Measurements from ENCODE around the gene KCNA10. TPM values are rescaled to one million over a fixed set of nuclear protein-coding genes. Genes with fewer than 3 reads are reported as not detected.

KCNA10 gene
- total RNA-seq, 1 donor from 2014 or later, result not detected

DNA sequence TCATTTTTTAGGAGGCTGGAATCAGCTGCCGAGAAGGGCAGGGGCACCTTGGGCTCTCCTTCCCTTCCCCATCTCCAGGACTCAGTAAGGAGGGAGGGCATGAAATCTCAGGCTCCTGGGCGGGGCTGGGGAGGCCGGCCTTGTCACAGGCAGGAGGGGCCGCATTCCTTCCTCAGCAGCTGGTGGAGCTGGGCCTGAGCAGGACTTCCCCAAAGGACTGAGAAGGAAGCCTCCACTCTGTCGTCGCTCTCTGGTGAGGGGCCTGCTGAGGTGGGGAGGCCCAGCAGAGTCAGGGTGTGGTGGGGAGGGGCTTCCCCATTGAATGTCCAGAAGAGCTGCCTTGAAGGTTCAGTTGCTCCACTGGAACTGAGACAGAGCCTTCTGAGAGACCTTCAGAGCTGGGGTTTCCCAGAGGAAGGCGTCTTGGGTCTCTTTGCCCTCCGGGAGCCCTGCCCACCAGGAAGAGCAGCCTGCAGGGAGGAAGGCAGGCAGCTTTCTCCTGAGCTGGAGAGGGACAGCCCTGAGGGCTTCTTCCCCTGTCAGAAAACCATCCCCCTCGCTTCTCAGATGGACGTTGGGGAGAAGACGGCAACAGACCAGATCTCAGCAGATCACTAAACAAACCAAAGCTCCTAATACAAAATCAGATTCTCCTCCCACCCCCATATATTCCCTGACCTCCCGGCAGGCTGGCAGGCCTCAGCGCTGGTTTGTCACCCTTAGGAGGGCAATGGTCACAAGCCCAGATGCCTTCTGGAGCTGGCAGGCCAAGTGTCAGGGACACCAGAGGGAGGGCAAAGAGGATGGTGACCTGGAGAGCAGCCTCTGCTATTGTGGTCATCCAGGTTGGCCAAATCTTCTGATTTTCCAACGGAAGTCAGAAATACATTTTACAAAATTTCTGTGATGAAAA lies 10.7 kb downstream of the KCNA10 start:
- H3K4me3 Mint-ChIP-seq (ENCODE audit: unreplicated experiment), result no peak overlapping the region
- H3K27me3 Mint-ChIP-seq (ENCODE audit: unreplicated experiment), result peaks cover 5% of the 10 kb centered on the region
- H3K36me3 Mint-ChIP-seq (ENCODE audit: unreplicated experiment), result no peaks in the 10 kb centered on the region
- no peak for DNase-seq
- H3K4me1 Mint-ChIP-seq (ENCODE audit: low read depth, unreplicated experiment), result peaks cover 1% of the 10 kb centered on the region
- no peak overlapping the region for H3K27ac Mint-ChIP-seq (ENCODE audit: unreplicated experiment)
- no peaks in the 10 kb centered on the region for H3K9me3 Mint-ChIP-seq (ENCODE audit: unreplicated experiment)
- TF ChIP-seq CTCF (IDR thresholded peaks at IDR 0.05; ENCODE audit: partially characterized antibody, unreplicated experiment), result no peak

DNA sequence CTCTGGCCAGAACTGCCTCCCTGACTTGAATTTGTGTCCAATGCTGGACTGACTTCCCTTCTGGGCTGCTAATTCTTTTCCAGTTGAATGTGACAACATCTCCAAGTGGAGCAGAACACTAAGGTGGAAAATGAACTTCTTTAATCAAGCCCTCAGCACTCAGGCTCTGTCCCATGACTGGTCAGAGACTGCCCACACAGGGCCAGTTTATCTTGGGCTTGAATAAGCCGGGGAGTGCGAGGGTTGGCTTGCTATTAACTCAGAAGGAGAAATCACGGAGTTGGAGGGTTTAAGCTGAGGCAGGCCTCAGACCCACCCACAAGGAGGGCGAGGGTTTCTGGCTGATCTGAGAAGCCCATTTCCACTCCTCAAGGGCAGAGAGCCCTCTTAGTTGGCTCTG lies 12.4 kb downstream of the KCNA10 start:
- H3K36me3 Mint-ChIP-seq (ENCODE audit: unreplicated experiment), result no peaks in the 10 kb centered on the region
- no peak overlapping the region for H3K27ac Mint-ChIP-seq (ENCODE audit: unreplicated experiment)
- H3K9me3 Mint-ChIP-seq (ENCODE audit: unreplicated experiment), result no peaks in the 10 kb centered on the region
- no peak for TF ChIP-seq CTCF (IDR thresholded peaks at IDR 0.05; ENCODE audit: partially characterized antibody, unreplicated experiment)
- peaks cover 5% of the 10 kb centered on the region for H3K27me3 Mint-ChIP-seq (ENCODE audit: unreplicated experiment)
- H3K4me3 Mint-ChIP-seq (ENCODE audit: unreplicated experiment), result no peak overlapping the region
- no peak for DNase-seq
- H3K4me1 Mint-ChIP-seq (ENCODE audit: low read depth, unreplicated experiment), result no peaks in the 10 kb centered on the region

GRCh38 chr1:110505596-110505995 lies 13.4 kb downstream of the KCNA10 start:
- Mint-ChIP-seq H3K9me3 (ENCODE audit: unreplicated experiment) (peaks cover 1% of the 10 kb centered on the region), H3K4me1 (ENCODE audit: low read depth, unreplicated experiment) (no peaks in the 10 kb centered on the region), H3K27me3 (ENCODE audit: unreplicated experiment) (peaks cover 5% of the 10 kb centered on the region), H3K36me3 (ENCODE audit: unreplicated experiment) (no peaks in the 10 kb centered on the region), H3K4me3 (ENCODE audit: unreplicated experiment) (no peak overlapping the region), H3K27ac (ENCODE audit: unreplicated experiment) (no peak overlapping the region)
- no peak for DNase-seq
- no peak for TF ChIP-seq CTCF (IDR thresholded peaks at IDR 0.05; ENCODE audit: partially characterized antibody, unreplicated experiment)

- H3K4me3 Mint-ChIP-seq (ENCODE audit: unreplicated experiment), result no peak overlapping the region
- DNase-seq, result no peak
- no peaks in the 10 kb centered on the region for H3K4me1 Mint-ChIP-seq (ENCODE audit: low read depth, unreplicated experiment)
- no peak for TF ChIP-seq CTCF (IDR thresholded peaks at IDR 0.05; ENCODE audit: partially characterized antibody, unreplicated experiment)
- H3K36me3 Mint-ChIP-seq (ENCODE audit: unreplicated experiment), result no peaks in the 10 kb centered on the region
- peaks cover 1% of the 10 kb centered on the region for H3K9me3 Mint-ChIP-seq (ENCODE audit: unreplicated experiment)
- peaks cover 5% of the 10 kb centered on the region for H3K27me3 Mint-ChIP-seq (ENCODE audit: unreplicated experiment)
- no peak overlapping the region for H3K27ac Mint-ChIP-seq (ENCODE audit: unreplicated experiment)
Observed at GRCh38 chr1:110504226-110504625, 14.7 kb downstream of the KCNA10 start.

- Mint-ChIP-seq H3K4me1 (ENCODE audit: low read depth, unreplicated experiment) (no peaks in the 10 kb centered on the region), H3K27me3 (ENCODE audit: unreplicated experiment) (peaks cover 5% of the 10 kb centered on the region)
Observed at GRCh38 chr1:110503471-110503870, 15.5 kb downstream of the KCNA10 start.

More at GRCh38 chr1:110503471-110503870, 15.5 kb downstream of the KCNA10 start:
- no peak for TF ChIP-seq CTCF (IDR thresholded peaks at IDR 0.05; ENCODE audit: partially characterized antibody, unreplicated experiment)
- H3K9me3 Mint-ChIP-seq (ENCODE audit: unreplicated experiment), result peaks cover 1% of the 10 kb centered on the region
- no peaks in the 10 kb centered on the region for H3K36me3 Mint-ChIP-seq (ENCODE audit: unreplicated experiment)
- no peak for DNase-seq
- H3K27ac Mint-ChIP-seq (ENCODE audit: unreplicated experiment), result no peak overlapping the region
- H3K4me3 Mint-ChIP-seq (ENCODE audit: unreplicated experiment), result no peak overlapping the region
